Caco-2 (cell line): Measurements from ENCODE around the gene ISM1. TPM values are rescaled to one million over a fixed set of nuclear protein-coding genes. Genes with fewer than 3 reads are reported as not detected.

Experiments
- BruUV-seq: library from RNA; stranded (reverse); fragments of 400-500 nt; replicated peaks from 2 replicates; lab custom pipeline; 2021; lab: Mats Ljungman, UMichigan
- CTCF ChIA-PET: fragments of 300-600 bp; sonication (Branson Sonifier 250); formaldehyde crosslinking; loops from one replicate; lab custom pipeline; 2022; ENCODE audit warnings: antibody characterized with exemption; lab: Charles Lee
- POLR2A ChIA-PET: fragments of 300-600 bp; sonication (Branson Sonifier 250); formaldehyde crosslinking; loops from one replicate; lab custom pipeline; 2022; ENCODE audit warnings: antibody characterized with exemption; lab: Charles Lee
- DNase-seq, 2 experiments: peaks; one replicate each; pipeline versions ENCODE4 v3.0.0 to v3.0.0-alpha.2; 2020 to 2022
- H3K27me3 ChIP-seq: replicated peaks from 2 replicates; pipeline ENCODE4 v1.6.0; 2011; ENCODE audit warnings: low read length; ENCODE audit not compliant: control insufficient read depth, insufficient read depth
- H3K36me3 ChIP-seq: 2 replicates; pipeline ENCODE4 v1.5.1; 2011; ENCODE audit warnings: low read length; ENCODE audit not compliant: control insufficient read depth, insufficient read depth
- H3K4me1 ChIP-seq: fragments of 250-450 bp; sonication (Bioruptor Pico); 2 replicates; pipeline ENCODE4 v1.5.1; 2020; ENCODE audit warnings: mild to moderate bottlenecking
- H3K4me3 ChIP-seq: 2 replicates; pipeline ENCODE4 v1.5.1; 2011; ENCODE audit warnings: low read depth, mild to moderate bottlenecking, control low read depth, low read length
- H3K9me3 ChIP-seq: fragments of 250-450 bp; sonication (Bioruptor Pico); 2 replicates; pipeline ENCODE4 v1.5.1; 2020; ENCODE audit warnings: mild to moderate bottlenecking, moderate library complexity
- H3K27ac Mint-ChIP-seq: one replicate; pipeline ENCODE4 v1.8.0; 2022; ENCODE audit warnings: mixed read lengths; ENCODE audit not compliant: unreplicated experiment
- H3K27me3 Mint-ChIP-seq: one replicate; pipeline ENCODE4 v1.8.0; 2022; ENCODE audit warnings: mixed read lengths; ENCODE audit not compliant: insufficient read depth, unreplicated experiment
- H3K36me3 Mint-ChIP-seq: one replicate; pipeline ENCODE4 v1.8.0; 2022; ENCODE audit warnings: mild to moderate bottlenecking, mixed read lengths; ENCODE audit not compliant: insufficient read depth, unreplicated experiment
- H3K4me1 Mint-ChIP-seq: one replicate; pipeline ENCODE4 v1.8.0; 2022; ENCODE audit warnings: low read depth, mixed read lengths; ENCODE audit not compliant: unreplicated experiment
- H3K4me3 Mint-ChIP-seq: one replicate; pipeline ENCODE4 v1.8.0; 2022; ENCODE audit warnings: mild to moderate bottlenecking, moderate library complexity, mixed read lengths; ENCODE audit not compliant: unreplicated experiment
- H3K9me3 Mint-ChIP-seq: one replicate; pipeline ENCODE4 v1.8.0; 2022; ENCODE audit warnings: mixed read lengths; ENCODE audit not compliant: unreplicated experiment
- intact Hi-C: fragments of 100-400 bp; cut with micrococcal nuclease; formaldehyde crosslinking; loops from one replicate; pipeline ENCODE4 v1.10.0; 2022; ENCODE audit not compliant: unreplicated experiment
- total RNA-seq: library from RNA; stranded (reverse); gene quantifications from 2 replicates; pipeline ENCODE4 v1.2.3, GENCODE V29; 2022
- TF ChIP-seq, protein P1 (sequence below), 2 experiments: fragments of 200-600 bp in 1 of 2; IDR thresholded peaks; 1 replicate in 1 of 2; 2 replicates in 1 of 2; pipeline versions ENCODE4 v1.5.1 to v1.8.0; 2011 to 2022; ENCODE audit warnings: antibody characterized with exemption in 1 of 2, control low read depth in 1 of 2, inconsistent platforms in 1 of 2, low read depth in 1 of 2, low read length in 1 of 2, mild to moderate bottlenecking in 1 of 2, moderate library complexity in 1 of 2; ENCODE audit not compliant: insufficient read depth in 1 of 2, severe bottlenecking in 1 of 2, unreplicated experiment in 1 of 2

Gene ISM1
- total RNA-seq, 1 experiment from 2014 or later, result 1.8 TPM

DNA sequence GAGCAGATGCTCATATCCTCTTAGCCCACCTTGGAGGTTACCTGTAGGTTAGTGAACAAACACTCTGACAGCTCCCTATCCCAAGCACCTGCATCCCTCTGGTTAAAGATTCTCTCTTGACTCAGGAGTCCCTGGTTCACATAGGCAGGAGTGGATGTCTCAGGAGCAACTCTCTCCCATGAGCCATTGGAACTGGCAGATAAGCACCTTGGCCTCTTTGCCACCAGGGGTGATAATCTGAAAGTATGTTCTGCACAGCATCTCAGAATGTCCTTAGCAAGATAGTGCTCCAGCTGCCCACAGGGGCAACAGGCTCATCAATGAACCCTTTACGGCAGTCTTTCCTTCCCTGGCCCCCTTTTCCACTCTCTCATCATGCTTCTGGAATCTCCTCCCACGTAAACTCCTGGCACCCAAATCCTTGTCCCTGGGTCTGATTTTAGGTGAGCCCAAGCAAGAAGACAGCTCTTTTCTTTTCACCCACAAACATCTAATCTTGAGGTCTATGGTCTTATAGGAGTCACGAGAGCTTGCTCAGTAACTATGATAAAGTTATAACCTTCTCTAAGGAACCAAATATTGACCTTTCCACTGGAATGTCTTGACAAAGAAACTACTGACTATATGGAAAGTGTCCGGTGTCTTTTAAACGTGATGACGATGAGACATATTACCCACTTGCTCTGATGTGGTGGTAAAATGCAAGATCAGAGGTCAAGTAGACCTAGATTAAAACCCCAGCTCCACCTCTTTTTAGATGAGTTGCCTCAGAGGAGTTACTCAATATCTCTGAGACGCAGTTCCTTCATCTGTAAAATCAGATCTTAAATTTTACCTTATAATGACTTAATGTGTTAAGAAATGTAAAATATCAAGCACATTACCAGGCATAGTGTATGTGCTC, 39.8 kb upstream of the ISM1 start:
- peaks cover 18% of the 10 kb centered on the region for H3K4me1 Mint-ChIP-seq

DNA sequence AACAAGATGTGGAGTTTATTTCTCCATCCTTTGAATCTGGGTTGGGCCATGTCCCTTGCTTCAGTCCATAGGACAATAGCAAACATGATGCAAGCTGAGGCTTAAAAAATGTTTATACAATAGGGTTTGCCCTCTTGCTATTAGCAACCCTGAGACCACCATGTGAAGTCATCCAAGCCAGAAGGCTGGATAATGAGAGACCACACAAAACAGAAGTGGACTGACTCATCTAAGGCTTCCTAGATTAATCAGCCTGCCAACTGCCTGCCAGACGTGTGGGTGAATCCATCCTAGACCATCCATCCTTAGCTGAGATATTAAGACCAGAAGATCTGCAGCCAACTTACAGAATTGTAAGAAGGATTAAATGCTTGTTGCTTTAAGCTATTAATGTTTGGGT, 38.1 kb upstream of the ISM1 start:
- Mint-ChIP-seq H3K4me1 (peaks cover 18% of the 10 kb centered on the region), H3K27me3 (no peaks in the 10 kb centered on the region), H3K4me3 (no peak overlapping the region), H3K9me3 (peaks cover 11% of the 10 kb centered on the region), H3K27ac (no peak overlapping the region), H3K36me3 (no peaks in the 10 kb centered on the region)
- Histone ChIP-seq H3K9me3 (no peaks in the 10 kb centered on the region), H3K4me1 (peaks cover 15% of the 10 kb centered on the region; the same call in 1 of the 2 replicates), H3K27me3 (no peaks in the 10 kb centered on the region), H3K36me3 (no peaks in the 10 kb centered on the region), H3K4me3 (no peak overlapping the region)
- TF ChIP-seq, protein P1, sequence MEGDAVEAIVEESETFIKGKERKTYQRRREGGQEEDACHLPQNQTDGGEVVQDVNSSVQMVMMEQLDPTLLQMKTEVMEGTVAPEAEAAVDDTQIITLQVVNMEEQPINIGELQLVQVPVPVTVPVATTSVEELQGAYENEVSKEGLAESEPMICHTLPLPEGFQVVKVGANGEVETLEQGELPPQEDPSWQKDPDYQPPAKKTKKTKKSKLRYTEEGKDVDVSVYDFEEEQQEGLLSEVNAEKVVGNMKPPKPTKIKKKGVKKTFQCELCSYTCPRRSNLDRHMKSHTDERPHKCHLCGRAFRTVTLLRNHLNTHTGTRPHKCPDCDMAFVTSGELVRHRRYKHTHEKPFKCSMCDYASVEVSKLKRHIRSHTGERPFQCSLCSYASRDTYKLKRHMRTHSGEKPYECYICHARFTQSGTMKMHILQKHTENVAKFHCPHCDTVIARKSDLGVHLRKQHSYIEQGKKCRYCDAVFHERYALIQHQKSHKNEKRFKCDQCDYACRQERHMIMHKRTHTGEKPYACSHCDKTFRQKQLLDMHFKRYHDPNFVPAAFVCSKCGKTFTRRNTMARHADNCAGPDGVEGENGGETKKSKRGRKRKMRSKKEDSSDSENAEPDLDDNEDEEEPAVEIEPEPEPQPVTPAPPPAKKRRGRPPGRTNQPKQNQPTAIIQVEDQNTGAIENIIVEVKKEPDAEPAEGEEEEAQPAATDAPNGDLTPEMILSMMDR (IDR thresholded peaks at IDR 0.05; ENCODE audit: insufficient read depth in 1 of 2, low read depth in 1 of 2, low read length in 1 of 2, severe bottlenecking in 1 of 2, unreplicated experiment in 1 of 2), result no peak
- POLR2A ChIA-PET, result no interaction called here
- intact Hi-C loops, result no loop called here
- no peak for DNase-seq
- BruUV-seq, result no TSS peak
- CTCF ChIA-PET, result no interaction called here

More for the DNA sequence above, 39.8 kb upstream of the ISM1 start:
- Histone ChIP-seq H3K4me1 (peaks cover 15% of the 10 kb centered on the region; the same call in 1 of the 2 replicates), H3K9me3 (no peaks in the 10 kb centered on the region), H3K4me3 (no peak overlapping the region), H3K36me3 (no peaks in the 10 kb centered on the region), H3K27me3 (no peaks in the 10 kb centered on the region)
- Mint-ChIP-seq H3K36me3 (no peaks in the 10 kb centered on the region), H3K27me3 (no peaks in the 10 kb centered on the region), H3K27ac (peak overlapping the region; percentile 79), H3K4me3 (no peak overlapping the region), H3K9me3 (no peaks in the 10 kb centered on the region)
- CTCF ChIA-PET, result interaction anchor here (0.5 kb wide), 1 partner anchor 44 kb away, joined by 3 read pairs; no protein-coding TSS in a partner anchor
- TF ChIP-seq, protein P1 (IDR thresholded peaks at IDR 0.05; ENCODE audit: insufficient read depth in 1 of 2, low read depth in 1 of 2, low read length in 1 of 2, severe bottlenecking in 1 of 2, unreplicated experiment in 1 of 2), result no peak
- no TSS peak for BruUV-seq
- POLR2A ChIA-PET, result no interaction called here
- intact Hi-C loops, result no loop called here
- peak in 1 of 2 experiments; percentile 10 for DNase-seq

DNA sequence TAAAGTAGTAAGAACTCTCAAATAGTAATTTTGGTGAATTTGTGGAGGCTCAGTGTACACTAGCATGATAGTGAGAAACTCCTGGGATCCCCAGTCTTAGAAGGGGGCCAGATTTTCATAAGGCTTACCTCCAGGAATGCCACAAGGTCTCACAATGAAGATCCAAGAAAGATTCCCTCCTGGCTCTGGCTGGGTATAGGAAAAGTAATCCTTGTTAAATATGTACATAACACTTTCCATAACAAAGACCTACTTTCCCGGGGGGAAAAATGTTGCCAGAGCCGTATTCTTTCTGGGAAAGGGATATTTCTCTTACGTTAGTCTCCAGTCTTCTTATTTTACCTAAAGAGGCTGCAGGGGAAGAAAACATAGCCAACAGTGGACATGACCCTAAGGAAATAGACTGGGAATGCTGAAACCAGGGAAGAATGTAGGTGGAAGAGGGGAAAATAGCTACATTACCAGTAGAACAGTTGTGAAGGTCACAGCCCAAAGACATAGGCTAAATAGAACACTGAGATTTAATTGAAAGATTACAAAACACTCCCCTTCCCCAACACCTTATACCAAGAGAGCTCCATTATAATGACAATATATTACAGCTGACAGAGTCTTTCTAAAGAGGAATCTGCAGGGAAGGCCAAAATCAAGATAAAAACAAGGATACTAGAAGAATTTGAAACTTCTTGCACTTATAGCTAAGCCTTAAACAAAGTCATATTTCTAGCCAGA, 34.9 kb upstream of the ISM1 start:
- H3K4me3 ChIP-seq, result no peak overlapping the region
- no TSS peak for BruUV-seq
- peaks cover 8% of the 10 kb centered on the region; the same call in 1 of the 2 replicates for H3K4me1 ChIP-seq
- ChIA-PET POLR2A (no interaction called here), CTCF (no interaction called here)
- Mint-ChIP-seq H3K9me3 (peaks cover 11% of the 10 kb centered on the region), H3K27me3 (no peaks in the 10 kb centered on the region), H3K4me1 (peaks cover 14% of the 10 kb centered on the region), H3K27ac (no peak overlapping the region), H3K36me3 (no peaks in the 10 kb centered on the region), H3K4me3 (no peak overlapping the region)
- H3K9me3 ChIP-seq, result no peaks in the 10 kb centered on the region
- no peaks in the 10 kb centered on the region for H3K27me3 ChIP-seq
- intact Hi-C loops, result no loop called here
- no peak for DNase-seq
- no peaks in the 10 kb centered on the region for H3K36me3 ChIP-seq
- TF ChIP-seq, protein P1 (IDR thresholded peaks at IDR 0.05; ENCODE audit: insufficient read depth in 1 of 2, low read depth in 1 of 2, low read length in 1 of 2, severe bottlenecking in 1 of 2, unreplicated experiment in 1 of 2), result no peak
